Lung (tissue), 12 donors: ENCODE results near the gene FOXM1. TPM values are rescaled to one million over a fixed set of nuclear protein-coding genes. Genes with fewer than 3 reads are reported as not detected.

Source experiments
- ATAC-seq: fragments of 200-7000 bp; cut with Tn5 transposase; one replicate; pipeline ENCODE4 v1.9.1; 2020; ENCODE audit warnings: moderate number of reproducible peaks; ENCODE audit not compliant: insufficient read depth, low FRiP score
- DNase-seq, 3 donors: peaks; one replicate each; pipeline ENCODE4 v3.0.0-alpha.2; 2013 to 2017
- H3K27ac ChIP-seq, 2 donors: one replicate each; pipeline ENCODE4 v1.5.1; 2013; ENCODE audit warnings: mild to moderate bottlenecking in 2 of 2, moderate library complexity in 2 of 2, control low read depth in 1 of 2, inconsistent platforms in 1 of 2, low read depth in 1 of 2, low read length in 1 of 2
- H3K27me3 ChIP-seq, 3 donors: one replicate each; pipeline ENCODE4 v1.5.1; 2013; ENCODE audit warnings: low read length in 2 of 3; ENCODE audit not compliant: control insufficient read depth in 3 of 3, insufficient read depth in 3 of 3
- H3K36me3 ChIP-seq, 4 donors: one replicate each; pipeline ENCODE4 v1.5.1; 2013; ENCODE audit warnings: low read length in 4 of 4, mild to moderate bottlenecking in 1 of 4, moderate library complexity in 1 of 4; ENCODE audit not compliant: control insufficient read depth in 4 of 4, insufficient read depth in 4 of 4
- H3K4me1 ChIP-seq, 5 donors: one replicate each; pipeline ENCODE4 v1.5.1; 2013; ENCODE audit warnings: low read length in 5 of 5, mild to moderate bottlenecking in 2 of 5, moderate library complexity in 1 of 5; ENCODE audit not compliant: control insufficient read depth in 5 of 5, insufficient read depth in 5 of 5
- H3K4me3 ChIP-seq: one replicate; pipeline ENCODE4 v1.5.1; 2013; ENCODE audit warnings: mild to moderate bottlenecking, control low read depth, moderate library complexity
- H3K9ac ChIP-seq, 2 donors: one replicate each; pipeline ENCODE4 v1.5.1; 2013; ENCODE audit warnings: low read length in 2 of 2, control low read depth in 1 of 2; ENCODE audit not compliant: insufficient read depth in 1 of 2
- H3K9me3 ChIP-seq, 4 donors: one replicate each; pipeline ENCODE4 v1.5.1; 2013; ENCODE audit warnings: low read length in 3 of 4, mild to moderate bottlenecking in 1 of 4, moderate library complexity in 1 of 4; ENCODE audit not compliant: control insufficient read depth in 4 of 4, insufficient read depth in 3 of 4
- WGBS, 2 donors: extraction: QIAGEN DNeasy Blood & Tissue Kit; methylation state at CpG; one replicate each; pipeline ENCODE4 v1.1.7; 2013; 5-methylcytosine and 5-hydroxymethylcytosine counted together
- polyA plus RNA-seq, 2 donors: library from polyadenylated mRNA; stranded (reverse); fragments of 200-250 nt; gene quantifications; one replicate each; pipeline ENCODE4 v1.2.1, GENCODE V29; 2013
- total RNA-seq, 2 donors: library from RNA; depleted of rRNA in 1 of 2; stranded (reverse); fragments of >200 nt in 1 of 2; gene quantifications; one replicate each; pipeline ENCODE4 v1.2.1, GENCODE V29; 2014 to 2021
- TF ChIP-seq, protein P1 (sequence below): IDR thresholded peaks from 2 replicates; pipeline ENCODE4 v1.5.1; 2012; ENCODE audit warnings: mild to moderate bottlenecking; ENCODE audit errors: control extremely low read depth, extremely low read depth
- donor health status: control.
- donor health status: control.
- donor health status: Bipolar disorder and iron deficiency.
- donor health status: healthy.
- donor health status: DM: yes; HTN: yes; CAD: no.

Gene FOXM1
- total and polyA plus RNA-seq, 4 donors, result 1.6 to 4.0 (median 3.2) TPM

DNA sequence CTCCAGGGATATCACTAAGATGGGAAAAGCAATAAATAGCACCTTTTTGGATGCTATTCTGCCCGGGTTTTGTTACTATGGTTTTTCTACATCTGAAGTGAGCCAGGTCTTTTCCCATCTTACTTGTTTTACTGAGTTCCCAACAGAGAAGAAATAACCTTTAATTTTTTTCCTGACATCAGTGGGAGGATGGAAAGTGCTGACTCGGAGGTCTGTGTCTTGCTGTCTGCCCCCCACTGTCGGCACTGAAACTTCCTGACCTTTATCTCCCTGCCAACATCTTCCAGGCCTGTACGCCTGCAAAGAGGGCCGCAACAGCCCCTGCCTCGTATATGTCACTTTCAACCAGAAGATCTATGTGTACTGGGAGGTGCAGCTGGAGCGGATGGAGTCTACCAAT is 53.5 kb downstream of the FOXM1 start:
- Histone ChIP-seq H3K4me1 (no peaks in the 10 kb centered on the region), H3K9ac (no peak overlapping the region), H3K36me3 (peaks cover 23 to 75% (median 51%) of the 10 kb centered on the region in 4 donors), H3K27ac (no peak overlapping the region), H3K9me3 (no peaks in the 10 kb centered on the region), H3K27me3 (no peaks in the 10 kb centered on the region), H3K4me3 (no peak overlapping the region)
- WGBS, 2 donors, result 89% methylated on average over 7 of the region's 7 CpGs
- ATAC-seq, result no peak
- no peak for DNase-seq
- TF ChIP-seq, protein P1, sequence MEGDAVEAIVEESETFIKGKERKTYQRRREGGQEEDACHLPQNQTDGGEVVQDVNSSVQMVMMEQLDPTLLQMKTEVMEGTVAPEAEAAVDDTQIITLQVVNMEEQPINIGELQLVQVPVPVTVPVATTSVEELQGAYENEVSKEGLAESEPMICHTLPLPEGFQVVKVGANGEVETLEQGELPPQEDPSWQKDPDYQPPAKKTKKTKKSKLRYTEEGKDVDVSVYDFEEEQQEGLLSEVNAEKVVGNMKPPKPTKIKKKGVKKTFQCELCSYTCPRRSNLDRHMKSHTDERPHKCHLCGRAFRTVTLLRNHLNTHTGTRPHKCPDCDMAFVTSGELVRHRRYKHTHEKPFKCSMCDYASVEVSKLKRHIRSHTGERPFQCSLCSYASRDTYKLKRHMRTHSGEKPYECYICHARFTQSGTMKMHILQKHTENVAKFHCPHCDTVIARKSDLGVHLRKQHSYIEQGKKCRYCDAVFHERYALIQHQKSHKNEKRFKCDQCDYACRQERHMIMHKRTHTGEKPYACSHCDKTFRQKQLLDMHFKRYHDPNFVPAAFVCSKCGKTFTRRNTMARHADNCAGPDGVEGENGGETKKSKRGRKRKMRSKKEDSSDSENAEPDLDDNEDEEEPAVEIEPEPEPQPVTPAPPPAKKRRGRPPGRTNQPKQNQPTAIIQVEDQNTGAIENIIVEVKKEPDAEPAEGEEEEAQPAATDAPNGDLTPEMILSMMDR, result no peak

DNA sequence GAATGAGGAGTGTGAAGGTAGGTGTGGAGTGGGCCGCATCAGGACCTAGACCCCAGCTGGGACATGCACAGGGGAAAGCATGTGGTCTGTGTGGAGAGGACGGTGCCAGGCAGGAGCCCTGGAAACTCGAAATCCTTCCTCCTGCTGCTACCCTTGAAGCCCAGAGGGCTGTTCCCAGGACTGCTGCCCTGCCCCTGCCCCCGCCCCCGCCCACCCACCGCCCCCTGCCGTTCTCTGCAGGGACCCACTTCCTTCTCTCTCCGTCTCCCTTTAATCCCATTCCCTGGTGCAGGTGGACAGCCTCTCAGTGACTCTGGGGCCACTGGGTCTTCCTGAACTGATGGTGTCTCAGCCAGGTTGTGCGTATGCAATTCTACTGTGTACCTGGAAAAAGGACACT is 56.5 kb downstream of the FOXM1 start:
- Histone ChIP-seq H3K36me3 (peaks cover 14 to 57% (median 42%) of the 10 kb centered on the region in 4 donors), H3K4me1 (no peaks in the 10 kb centered on the region), H3K4me3 (no peak overlapping the region), H3K9ac (no peak overlapping the region), H3K27me3 (no peaks in the 10 kb centered on the region), H3K27ac (no peak overlapping the region), H3K9me3 (no peaks in the 10 kb centered on the region)
- DNase-seq (no peak), ATAC-seq (no peak)
- TF ChIP-seq, protein P1, result no peak
- WGBS, 2 donors, result 84 to 86% methylated on average over 8 to 9 of the region's 9 CpGs

DNA sequence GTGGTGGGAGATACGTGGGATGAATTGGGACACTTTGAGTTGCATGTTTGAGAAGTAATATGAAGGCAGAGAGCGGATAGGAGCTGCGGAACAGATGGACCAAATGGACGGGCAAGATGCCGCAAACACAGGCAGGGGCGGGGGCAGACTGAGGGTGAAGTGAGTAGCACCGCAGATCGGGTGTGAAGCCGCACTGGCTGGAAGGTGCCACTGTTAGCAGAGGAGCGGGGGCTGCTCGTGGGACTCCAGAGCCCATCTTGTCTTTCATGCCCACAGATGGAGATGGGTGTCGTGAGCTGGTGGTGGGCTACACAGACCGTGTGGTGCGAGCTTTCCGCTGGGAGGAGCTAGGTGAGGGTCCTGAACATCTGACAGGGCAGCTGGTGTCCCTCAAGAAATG is 57.2 kb downstream of the FOXM1 start:
- WGBS, 2 donors, result 97 to 98% methylated on average over 15 of the region's 15 CpGs
- Histone ChIP-seq H3K9ac (no peak overlapping the region), H3K27ac (no peak overlapping the region), H3K27me3 (no peaks in the 10 kb centered on the region), H3K4me3 (no peak overlapping the region), H3K36me3 (peaks cover 14 to 53% (median 37%) of the 10 kb centered on the region in 4 donors), H3K9me3 (no peaks in the 10 kb centered on the region), H3K4me1 (no peaks in the 10 kb centered on the region)
- DNase-seq, result no peak
- no peak for ATAC-seq
- TF ChIP-seq, protein P1, result no peak
